ENCODE results near the gene BOK.
"Not testable (repeated sequence)": the region's sequence is repeated elsewhere in the genome, so short reads cannot be mapped to it uniquely, and the experiment has no call there.

The BOK gene

GRCh38 chr2:241519669-241520068, 38.9 kb upstream of the BOK start:
- no peak overlapping the region for H3K9ac ChIP-seq (ENCODE audit: low read length)
- H3K4me2 ChIP-seq (ENCODE audit: low read length) = no peak overlapping the region
- no peaks in the 10 kb centered on the region for H3K79me2 ChIP-seq (ENCODE audit: low read length)
- no peaks in the 10 kb centered on the region for H4K20me1 ChIP-seq (ENCODE audit: insufficient read depth, low read length)
- H3K27me3 ChIP-seq (ENCODE audit: low read depth, low read length) = no peaks in the 10 kb centered on the region
- no peak overlapping the region for H2AFZ ChIP-seq (ENCODE audit: low read depth, low read length)
- no peak overlapping the region for H3K27ac ChIP-seq (ENCODE audit: low read length)
- no peaks in the 10 kb centered on the region for H3K36me3 ChIP-seq (replicated peaks; ENCODE audit: low read depth, low read length)
- TF ChIP-seq EZH2phosphoT487 (IDR thresholded peaks at IDR 0.05; ENCODE audit: low read depth) = no peak
- TF ChIP-seq CTCF (IDR thresholded peaks at IDR 0.05; ENCODE audit: low read depth, low read length) = no peak
- H3K4me1 ChIP-seq (ENCODE audit: low read length) = peaks cover 12% of the 10 kb centered on the region; the same call in 1 of the 2 replicates
- H3K4me3 ChIP-seq (ENCODE audit: low read length) = no peak overlapping the region
- H3K9me3 ChIP-seq (ENCODE audit: insufficient read depth, low read length) = no peaks in the 10 kb centered on the region

- Histone ChIP-seq H3K4me2 (ENCODE audit: low read length) (no peak overlapping the region), H3K27ac (ENCODE audit: low read length) (no peak overlapping the region), H3K4me3 (ENCODE audit: low read length) (no peak overlapping the region), H3K79me2 (ENCODE audit: low read length) (no peaks in the 10 kb centered on the region), H3K9me3 (ENCODE audit: insufficient read depth, low read length) (no peaks in the 10 kb centered on the region), H3K9ac (ENCODE audit: low read length) (no peak overlapping the region), H2AFZ (ENCODE audit: low read depth, low read length) (no peak overlapping the region), H4K20me1 (ENCODE audit: insufficient read depth, low read length) (no peaks in the 10 kb centered on the region), H3K27me3 (ENCODE audit: low read depth, low read length) (no peaks in the 10 kb centered on the region), H3K4me1 (ENCODE audit: low read length) (no peaks in the 10 kb centered on the region), H3K36me3 (replicated peaks; ENCODE audit: low read depth, low read length) (no peaks in the 10 kb centered on the region)
- no peak for TF ChIP-seq EZH2phosphoT487 (IDR thresholded peaks at IDR 0.05; ENCODE audit: low read depth)
- TF ChIP-seq CTCF (IDR thresholded peaks at IDR 0.05; ENCODE audit: low read depth, low read length) = no peak
Observed at GRCh38 chr2:241522477-241522876, 36.1 kb upstream of the BOK start.

GRCh38 chr2:241525818-241526780, 32.4 kb upstream of the BOK start:
- not testable (repeated sequence) for H3K9ac ChIP-seq (ENCODE audit: low read length); H4K20me1 ChIP-seq (ENCODE audit: insufficient read depth, low read length); H3K9me3 ChIP-seq (ENCODE audit: insufficient read depth, low read length); H3K36me3 ChIP-seq (replicated peaks; ENCODE audit: low read depth, low read length); H2AFZ ChIP-seq (ENCODE audit: low read depth, low read length); H3K4me2 ChIP-seq (ENCODE audit: low read length); H3K4me1 ChIP-seq (ENCODE audit: low read length); H3K79me2 ChIP-seq (ENCODE audit: low read length); H3K27ac ChIP-seq (ENCODE audit: low read length); H3K4me3 ChIP-seq (ENCODE audit: low read length); H3K27me3 ChIP-seq (ENCODE audit: low read depth, low read length)

- Histone ChIP-seq H3K4me3 (ENCODE audit: low read length) (no peak overlapping the region), H3K79me2 (ENCODE audit: low read length) (no peaks in the 10 kb centered on the region), H3K36me3 (replicated peaks; ENCODE audit: low read depth, low read length) (no peaks in the 10 kb centered on the region), H3K9ac (ENCODE audit: low read length) (no peak overlapping the region), H4K20me1 (ENCODE audit: insufficient read depth, low read length) (no peaks in the 10 kb centered on the region), H3K4me1 (ENCODE audit: low read length) (peaks cover 15% of the 10 kb centered on the region), H3K27ac (ENCODE audit: low read length) (no peak overlapping the region), H3K27me3 (ENCODE audit: low read depth, low read length) (no peaks in the 10 kb centered on the region), H3K9me3 (ENCODE audit: insufficient read depth, low read length) (no peaks in the 10 kb centered on the region), H2AFZ (ENCODE audit: low read depth, low read length) (no peak overlapping the region), H3K4me2 (ENCODE audit: low read length) (no peak overlapping the region)
- no peak for TF ChIP-seq CTCF (IDR thresholded peaks at IDR 0.05; ENCODE audit: low read depth, low read length)
- TF ChIP-seq EZH2phosphoT487 (IDR thresholded peaks at IDR 0.05; ENCODE audit: low read depth) = no peak
Observed at GRCh38 chr2:241530571-241530970, 28.0 kb upstream of the BOK start.
